HL-60/S4 treated with retinoic acid at 250 ng/mL for 4 days and 3 days (cell line): Measurements from ENCODE around the gene IFITM1.
"Not testable (repeated sequence)": the region's sequence is repeated elsewhere in the genome, so short reads cannot be mapped to it uniquely, and the experiment has no call there.

Experiments
- in situ Hi-C: fragments of 300-500 bp; cut with MboI; formaldehyde crosslinking; loops from 2 replicates; pipeline ENCODE4 v1.7.0; 2022; ENCODE audit warnings: low sequenced_read_pairs

The IFITM1 gene

DNA sequence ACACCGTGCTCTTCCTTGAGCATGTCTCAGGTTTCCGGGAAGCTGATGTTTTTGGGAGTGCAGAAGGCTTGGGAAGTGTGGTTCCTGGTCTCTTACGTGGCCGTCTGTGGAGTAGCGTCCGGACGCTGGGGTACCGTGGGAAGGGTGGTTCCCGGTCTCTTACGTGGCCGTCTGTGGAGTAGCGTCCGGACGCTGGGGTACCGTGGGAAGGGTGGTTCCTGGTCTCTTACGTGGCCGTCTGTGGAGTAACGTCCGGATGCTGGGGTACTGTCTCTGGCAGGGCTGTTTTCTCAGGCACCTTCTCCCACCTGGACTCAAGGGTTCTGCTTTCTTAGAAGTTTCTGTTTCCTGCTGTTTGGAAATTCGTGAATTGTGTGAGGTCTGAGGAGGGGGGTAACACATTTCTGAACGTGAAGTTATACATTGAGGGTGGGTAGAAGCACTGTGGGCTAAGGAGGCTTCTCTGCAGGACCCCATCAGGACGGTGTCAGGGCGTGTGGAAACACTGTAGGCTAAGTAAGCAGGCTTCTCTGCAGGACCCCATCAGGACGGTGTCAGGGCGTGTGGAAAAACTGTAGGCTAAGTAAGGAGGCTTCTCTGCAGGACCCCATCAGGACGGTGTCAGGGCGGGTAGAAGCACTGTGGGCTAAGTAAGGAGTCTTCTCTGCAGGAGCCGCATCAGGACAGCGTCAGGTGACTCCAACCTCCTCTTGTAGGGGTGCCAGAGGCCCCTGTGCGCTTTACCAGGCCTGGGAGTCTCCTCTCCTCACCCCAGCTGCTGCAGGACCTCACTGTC lies 12.2 kb downstream of the IFITM1 start:
- in situ Hi-C loops, result no loop called here

DNA sequence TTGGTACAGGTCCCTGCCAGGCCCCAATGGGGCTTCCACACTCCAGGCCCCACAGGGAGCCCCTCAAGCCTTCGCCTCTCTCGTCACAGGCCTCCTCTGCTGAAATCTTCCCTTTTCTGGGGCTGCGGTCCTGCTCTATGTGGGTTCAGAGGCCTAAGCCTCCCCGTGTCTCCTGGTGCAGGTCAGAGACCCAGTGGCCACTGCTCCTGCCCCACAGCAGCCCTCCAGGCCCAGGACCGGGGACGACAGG lies 12.7 kb downstream of the IFITM1 start:
- in situ Hi-C loops, result no loop called here

DNA sequence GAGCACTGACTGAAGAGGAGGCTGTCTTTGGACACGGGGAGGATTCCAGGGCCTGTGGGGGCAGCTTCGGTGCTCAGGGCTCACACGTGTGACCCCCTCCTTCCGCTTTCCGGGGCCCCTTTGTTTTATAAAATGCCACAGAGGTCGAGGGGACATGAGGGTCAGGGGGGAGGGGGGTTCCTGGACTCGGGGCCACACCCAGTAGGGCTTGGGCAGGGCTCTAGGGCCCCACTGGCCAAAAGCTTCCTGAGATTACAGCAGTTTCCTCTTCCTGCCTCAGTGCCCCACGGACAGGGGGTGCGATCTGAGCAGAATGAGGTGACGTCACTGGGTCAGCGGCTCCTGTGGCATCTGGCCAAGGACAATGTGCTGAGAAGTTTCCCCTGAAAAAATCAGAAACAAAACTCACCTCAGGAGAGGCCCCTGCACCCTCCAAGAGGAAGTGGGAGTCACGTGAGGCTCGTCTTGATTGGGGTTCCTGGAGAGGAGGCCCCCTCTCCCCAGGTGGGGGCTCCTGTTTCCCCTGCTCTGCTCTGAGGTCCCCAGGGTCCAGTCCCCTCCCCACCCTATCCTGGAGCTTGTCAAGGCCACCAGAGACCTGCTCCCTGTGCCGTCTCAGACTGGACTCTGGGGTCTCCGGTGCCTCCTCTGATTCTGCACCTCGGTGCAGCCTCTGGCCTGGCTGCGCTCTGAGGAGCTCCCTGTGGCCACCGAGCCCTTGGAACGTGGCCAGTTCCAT lies 13.2 kb downstream of the IFITM1 start:
- in situ Hi-C loops, result no loop called here

DNA sequence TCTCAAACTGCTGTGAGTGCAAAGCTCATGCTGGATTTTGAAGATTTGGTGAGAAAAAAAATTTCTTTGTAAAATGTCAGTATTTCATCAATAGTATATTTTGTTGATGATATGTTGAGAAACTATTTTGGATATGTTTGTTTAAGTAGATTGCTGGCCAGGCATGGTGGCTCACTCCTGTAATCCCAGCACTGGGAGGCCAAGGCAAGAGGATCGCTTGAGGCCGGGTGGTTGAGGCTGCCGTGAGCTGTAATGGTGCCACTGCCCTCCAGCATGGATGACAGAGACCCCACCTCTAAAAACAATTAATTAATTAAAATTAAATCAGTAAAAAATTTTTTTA lies 13.7 kb downstream of the IFITM1 start:
- in situ Hi-C loops, result no loop called here

DNA sequence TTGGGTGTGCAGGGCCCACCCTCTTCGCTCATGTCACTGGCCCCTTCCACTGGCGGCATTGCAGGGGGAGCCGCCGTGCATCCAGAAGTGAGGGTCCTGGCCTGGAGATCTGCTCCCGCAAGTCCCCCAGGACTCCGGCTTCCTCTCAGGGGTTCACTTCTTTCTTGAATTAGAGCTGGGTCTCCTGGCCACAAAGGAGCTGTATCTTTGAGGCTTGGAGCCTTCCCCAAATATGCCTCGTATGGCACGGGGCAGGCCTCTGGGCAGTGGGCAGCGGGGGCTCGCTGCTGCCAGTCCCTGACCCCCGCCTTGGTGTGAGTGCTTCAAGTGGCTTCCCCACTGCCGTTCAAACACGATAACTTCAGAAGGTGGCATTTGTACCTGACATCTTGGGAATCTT lies 14.2 kb downstream of the IFITM1 start:
- in situ Hi-C loops, result no loop called here

DNA sequence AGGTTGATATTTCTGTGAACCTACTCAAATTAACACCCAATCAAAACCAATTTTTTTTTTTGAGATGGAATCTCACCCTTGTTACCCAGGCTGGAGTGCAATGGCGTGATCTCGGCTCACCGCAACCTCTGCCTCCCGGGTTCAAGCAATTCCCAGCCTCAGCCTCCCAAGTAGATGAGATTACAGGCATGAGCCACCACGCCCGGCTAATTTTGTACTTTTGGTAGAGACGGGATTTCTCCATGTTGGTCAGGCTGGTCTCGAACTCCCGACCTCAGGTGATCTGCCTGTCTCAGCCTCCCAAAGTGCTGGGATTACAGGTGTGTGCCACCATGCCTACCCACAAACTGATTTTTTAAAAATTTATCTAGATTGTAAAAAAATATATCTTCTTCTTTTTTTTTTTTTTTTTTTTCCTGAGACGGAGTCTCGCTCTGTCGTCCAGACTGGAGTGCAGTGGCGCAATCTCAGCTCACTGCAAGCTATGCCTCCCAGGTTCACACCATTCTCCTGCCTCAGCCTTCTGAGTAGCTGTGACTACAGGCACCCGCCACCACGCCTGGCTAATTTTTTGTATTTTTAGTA lies 14.8 kb downstream of the IFITM1 start:
- in situ Hi-C loops, result not testable (repeated sequence)

DNA sequence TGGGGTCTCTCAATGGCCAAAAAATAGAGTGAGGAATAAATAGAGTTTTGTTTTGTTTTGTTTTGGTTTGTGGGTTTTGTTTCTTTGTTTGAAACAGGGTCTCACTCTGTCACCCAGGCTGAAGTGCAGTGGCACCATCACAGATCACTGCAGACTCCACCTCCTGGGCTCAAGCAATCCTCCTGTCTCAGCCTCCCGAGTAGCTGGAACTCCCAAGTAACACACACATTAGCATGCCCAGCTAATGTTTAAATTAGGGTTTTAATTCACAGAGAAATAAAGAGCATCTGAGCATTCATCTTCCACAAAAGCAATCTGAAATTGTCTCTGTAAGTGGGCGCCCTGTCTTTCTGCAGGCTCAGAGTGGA lies 16.0 kb downstream of the IFITM1 start:
- in situ Hi-C loops, result no loop called here

DNA sequence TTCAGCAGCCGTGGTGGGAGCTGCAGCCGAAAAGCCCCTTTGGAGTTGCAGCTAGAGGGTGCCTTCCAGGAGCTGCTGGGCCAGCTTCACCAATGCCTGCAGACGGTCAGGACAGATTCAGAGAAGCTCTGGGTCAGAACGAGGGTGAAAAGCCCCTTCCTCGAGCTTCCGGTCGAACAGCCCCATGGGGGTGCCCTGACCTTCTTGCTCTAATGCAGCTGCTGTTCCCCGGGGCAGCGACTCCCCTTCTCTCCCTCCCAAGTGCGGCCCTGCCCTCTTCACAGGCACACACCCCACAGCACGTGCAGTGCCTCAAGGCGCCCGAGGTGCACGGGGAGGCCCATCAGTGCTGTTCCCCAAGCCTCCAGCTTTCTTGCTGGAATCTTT lies 16.5 kb downstream of the IFITM1 start:
- in situ Hi-C loops, result no loop called here

DNA sequence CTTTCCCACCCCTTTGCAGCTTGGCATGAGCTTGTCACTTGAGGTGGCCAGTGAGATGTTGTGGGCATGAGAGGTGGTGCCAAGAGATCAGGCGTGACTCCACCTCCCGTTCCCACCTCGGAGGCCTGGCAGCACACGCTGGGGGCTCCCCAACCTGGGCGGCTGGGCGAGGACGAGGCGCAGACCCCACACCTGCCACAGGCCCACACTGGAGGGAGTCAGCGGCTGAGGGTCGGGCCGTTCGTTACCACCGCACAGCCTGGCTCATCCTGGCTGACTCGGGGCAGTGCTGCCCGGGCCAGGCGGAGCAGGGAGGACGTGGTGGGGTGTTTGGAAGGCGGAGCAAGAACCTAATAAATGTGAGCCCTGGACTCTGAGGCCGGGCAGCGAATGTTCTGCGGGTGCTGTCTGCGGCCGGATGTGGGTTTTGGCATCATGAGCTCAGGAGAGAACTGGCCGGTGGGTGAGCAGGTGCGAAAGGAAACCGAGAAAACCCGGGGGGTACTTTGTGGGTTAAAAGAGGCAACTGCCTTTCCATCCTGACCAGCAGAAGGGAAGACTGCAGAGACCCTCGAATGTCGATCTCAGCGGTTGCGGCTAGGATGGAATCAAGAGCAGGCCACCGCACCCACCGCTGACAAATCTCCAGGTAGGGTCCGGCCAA lies 17.0 kb downstream of the IFITM1 start:
- in situ Hi-C loops, result no loop called here

DNA sequence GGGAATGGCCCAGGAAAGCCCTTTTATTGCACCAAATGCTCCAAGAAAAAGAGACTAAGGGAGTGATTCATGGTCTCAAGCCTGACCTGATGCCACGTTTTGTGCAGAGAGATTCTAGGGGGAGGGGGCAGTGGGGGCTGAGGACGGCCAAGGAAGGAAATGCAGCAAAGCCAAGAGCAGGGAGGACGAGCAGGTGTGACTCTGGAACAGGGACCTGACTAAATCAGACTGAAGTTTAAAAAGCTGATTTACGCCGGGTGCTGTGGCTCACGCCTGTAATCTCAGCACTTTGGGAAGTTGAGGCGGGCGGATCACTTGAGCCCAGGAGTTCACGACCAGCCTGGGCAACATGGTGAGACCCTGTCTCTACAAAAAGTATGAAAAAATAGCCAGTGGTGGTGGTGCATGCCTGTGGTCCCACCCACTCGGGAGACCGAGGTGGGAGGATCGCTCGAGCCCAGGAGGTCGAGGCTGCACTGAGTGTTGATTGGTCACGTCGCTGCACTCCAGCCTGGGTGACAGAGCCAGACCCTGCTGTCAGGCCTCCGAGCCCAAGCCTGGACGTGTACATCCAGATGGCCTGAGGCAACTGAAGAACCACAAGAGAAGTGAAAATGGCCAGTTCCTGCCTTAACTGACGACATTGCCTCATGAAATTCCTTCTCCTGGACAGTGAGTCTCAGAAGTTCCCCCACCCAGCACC lies 17.7 kb downstream of the IFITM1 start:
- in situ Hi-C loops, result no loop called here

DNA sequence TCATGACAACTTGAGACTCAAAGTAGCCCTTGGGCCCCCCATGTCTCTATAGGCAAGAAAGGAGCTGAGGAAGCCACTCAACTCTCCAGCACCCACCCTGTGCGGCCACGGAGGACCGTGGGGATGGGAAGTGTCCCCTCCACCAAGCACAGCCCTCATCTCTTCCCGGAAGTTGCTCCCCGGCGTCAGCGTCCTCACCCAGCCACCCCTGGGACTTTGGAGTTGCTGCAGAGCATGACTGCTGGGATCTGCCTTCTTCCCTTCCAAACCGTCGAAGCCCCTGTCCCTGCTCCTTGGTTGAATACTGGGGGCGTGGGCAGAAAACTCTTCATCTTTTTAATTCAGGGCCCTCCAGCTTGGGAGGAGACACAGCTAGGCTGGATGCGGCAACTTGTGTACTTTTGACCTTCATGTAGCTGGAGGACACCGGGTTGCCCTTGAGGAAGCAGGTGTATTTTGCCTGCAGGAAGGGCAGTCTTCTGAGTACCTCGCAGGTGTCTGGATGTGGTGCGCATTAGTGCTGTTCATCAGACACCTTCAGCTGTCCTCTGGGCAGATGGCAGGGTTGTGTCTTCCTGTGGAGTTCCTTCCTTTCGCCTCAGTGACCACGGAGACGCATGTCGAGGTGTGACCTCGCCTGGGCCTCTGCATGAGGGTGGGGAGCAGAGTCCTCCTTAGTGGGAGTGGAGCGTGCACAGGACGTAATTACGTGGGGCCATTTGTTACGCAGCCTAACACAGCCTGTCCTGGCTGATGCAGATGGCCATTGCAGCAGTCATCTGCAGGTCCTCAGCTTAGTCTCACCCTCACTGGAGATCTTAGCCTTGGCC lies 19.0 kb downstream of the IFITM1 start:
- in situ Hi-C loops, result no loop called here

DNA sequence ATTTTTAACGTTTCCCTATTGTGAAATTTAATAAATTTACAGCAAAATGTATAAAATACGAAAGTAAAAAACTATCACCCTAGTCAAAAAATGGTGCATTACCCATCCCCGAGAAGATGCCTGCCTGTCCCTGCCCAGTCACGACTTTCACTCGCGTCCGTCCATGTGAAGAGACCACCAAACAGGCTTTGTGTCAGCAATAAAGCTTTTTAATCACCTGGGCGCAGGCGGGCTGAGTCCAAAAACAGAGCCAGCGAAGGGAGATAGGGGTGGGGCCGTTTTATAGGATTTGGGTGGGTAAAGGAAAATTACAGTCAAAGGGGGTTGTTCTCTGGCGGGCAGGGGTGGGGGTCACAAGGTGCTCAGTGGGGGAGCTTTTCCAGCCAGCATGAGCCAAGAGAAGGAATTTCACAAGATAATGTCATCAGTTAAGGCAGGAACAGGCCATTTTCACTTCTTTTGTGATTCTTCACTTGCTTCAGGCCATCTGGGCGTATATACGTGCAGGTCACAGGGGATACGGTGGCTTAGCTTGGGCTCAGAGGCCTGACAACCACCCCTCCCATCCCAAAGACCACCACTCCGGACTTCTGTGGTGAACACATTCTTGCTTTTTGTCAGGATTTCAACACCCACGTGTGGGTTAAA lies 19.9 kb downstream of the IFITM1 start:
- in situ Hi-C loops, result not testable (repeated sequence)

DNA sequence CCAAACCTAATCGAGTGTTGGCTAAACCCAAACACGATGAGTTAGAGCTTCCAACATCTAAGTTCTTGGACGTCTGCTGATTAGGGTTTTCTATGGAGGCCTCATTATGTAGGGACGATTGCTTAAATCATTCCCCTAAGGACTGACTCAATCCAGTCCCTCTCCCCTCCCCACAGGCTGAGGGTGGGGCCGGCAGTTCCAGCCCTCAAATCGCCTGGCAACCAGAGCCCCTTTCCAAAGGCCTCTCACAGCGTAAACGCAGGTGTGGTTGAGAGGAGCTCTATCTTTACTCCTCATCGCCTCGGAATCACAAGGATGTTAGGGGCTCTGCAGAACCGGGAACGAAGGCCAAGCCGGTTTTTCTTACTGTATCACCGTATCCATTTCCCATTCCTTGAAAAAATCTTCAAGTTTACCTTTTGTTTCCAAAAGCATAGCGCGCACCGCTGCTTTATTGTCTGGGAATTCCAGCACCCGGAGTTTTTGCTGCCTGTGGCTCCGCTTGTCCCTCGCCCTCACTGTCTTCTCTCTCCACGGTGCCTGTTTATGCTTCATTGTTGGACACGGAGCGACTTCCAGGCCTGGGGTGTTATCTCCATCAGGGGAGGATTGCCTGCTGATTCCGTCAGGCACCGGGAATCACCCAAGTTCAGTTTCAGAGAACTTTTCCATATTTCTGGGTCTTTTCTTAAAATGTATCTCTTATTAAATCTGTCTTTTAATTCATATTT lies 20.6 kb downstream of the IFITM1 start:
- in situ Hi-C loops, result no loop called here

DNA sequence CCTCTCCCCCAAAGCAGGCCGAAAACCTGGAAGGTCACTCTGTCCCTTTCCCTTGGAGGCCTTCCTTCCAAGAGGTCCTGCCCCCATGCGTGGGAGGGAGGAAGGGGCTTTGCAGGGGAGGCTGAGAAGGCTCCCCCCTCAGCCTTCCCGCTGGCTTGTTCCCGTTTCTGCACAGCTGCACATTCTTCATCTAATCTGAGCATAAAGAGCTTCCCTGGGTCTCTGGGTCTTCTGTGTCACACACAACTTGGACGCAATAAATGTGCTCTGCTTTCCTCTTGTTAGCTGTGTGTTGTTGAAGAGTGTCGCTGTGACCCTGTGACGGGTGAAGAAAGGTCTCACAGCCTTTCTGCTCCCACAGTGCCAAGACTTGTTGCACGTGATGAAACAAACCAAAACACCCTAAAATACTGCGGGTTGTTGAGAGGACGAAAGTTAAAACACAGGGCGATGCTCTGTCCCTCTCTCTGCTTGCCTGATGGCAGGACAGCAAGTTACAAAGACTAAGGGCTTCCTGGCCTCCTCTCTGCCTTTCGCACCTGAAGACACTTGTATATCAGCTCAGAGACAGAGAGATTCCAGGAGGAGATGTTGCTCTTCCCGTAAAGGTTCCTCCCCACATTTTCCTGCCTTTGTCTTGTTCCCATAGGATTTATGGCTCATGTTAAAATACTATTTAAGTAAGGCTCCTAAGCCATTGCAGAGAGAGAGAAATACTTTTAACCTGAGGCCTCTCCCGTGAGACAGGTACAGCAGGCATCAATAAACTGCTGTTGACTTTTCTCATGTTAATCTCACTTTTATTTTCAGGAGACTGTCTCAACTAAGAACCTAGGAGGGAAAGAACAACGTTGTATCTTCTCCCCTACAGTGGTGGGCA lies 22.2 kb downstream of the IFITM1 start:
- in situ Hi-C loops, result no loop called here

DNA sequence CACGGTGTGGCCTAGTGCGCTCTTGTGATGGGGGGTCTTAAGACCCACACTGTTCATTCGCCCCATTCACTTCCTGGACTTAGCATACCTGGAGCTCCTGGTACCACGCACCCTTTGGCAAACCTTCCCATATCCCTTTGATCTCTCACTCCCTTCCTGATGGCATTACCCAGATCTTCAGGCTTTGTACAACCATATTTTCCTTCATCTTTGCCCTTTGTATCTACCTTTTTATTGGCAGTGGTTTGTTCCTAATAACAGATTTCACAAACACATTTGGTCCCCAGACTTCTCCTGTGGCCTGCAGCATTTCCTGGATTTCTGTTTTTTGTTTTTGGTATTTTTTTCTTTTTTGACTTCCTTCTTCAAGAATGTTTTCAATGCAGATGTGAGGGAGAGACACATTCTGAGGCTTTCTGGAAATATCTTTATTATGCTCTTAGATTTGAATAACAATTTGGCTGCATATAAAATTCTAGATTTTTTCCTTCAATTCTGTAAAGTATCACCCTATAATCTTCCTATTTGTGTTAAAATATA lies 22.9 kb downstream of the IFITM1 start:
- in situ Hi-C loops, result no loop called here

DNA sequence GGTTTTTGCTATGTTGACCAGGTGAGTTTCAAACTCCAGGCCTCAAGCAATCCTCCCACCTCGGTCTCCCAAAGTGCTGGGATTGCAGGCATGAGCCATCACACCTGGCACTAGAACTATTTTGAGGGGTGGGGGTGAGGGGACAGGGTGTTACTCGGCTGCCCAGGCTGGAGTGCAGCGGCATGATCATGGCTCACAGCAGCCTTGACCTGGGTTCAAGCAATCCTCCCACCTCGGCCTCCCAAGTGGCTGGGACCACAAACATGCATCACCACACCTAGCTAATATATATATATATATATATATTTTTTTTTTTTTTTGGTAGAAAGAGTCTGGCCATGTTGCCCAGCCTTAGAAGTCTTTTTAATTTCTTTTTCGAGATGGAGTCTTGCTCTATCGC lies 23.9 kb downstream of the IFITM1 start:
- in situ Hi-C loops, result no loop called here

DNA sequence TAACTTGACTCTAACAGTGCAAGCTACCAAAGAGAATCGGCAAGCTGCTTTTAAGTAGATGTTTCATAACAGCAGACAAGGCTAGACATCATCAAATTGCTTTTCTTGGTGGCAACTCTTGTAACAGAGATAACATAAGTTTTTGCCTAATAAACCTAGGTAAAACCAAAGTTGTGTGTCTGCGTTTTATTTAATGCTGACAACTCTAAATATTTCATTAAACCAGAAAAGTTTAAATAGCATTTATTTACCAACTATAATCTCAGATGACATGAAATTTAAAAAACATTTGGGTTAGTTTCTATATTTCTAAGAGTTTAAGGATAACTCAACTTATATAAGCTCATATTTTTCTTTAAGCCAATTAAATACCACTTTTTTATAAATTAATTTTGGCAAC lies 26.1 kb downstream of the IFITM1 start:
- in situ Hi-C loops, result no loop called here
